BJ (cell line): ENCODE measurements around the gene ARHGAP26. TPM values are rescaled to one million over a fixed set of nuclear protein-coding genes. Genes with fewer than 3 reads are reported as not detected.

Source experiments
- CTCF ChIA-PET: fragments of 350-600 bp; formaldehyde crosslinking; extraction: SDS; loops from one replicate; lab custom pipeline; 2021; ENCODE audit warnings: antibody characterized with exemption, inconsistent platforms; lab: Yijun Ruan, JAX
- POLR2A ChIA-PET: fragments of 300-600 bp; sonication (Branson Sonifier 250); formaldehyde crosslinking; extraction: SDS; loops from one replicate; lab custom pipeline; 2021; ENCODE audit warnings: antibody characterized with exemption; lab: Charles Lee
- DNase-seq: peaks from one replicate; pipeline ENCODE4 v3.0.0-alpha.2; 2011; ENCODE audit warnings: low read depth
- H3K27me3 ChIP-seq: 2 replicates; pipeline ENCODE4 v1.6.0; 2011; ENCODE audit warnings: low read length; ENCODE audit not compliant: control insufficient read depth, insufficient read depth
- H3K36me3 ChIP-seq: 2 replicates; pipeline ENCODE4 v1.5.1; 2011; ENCODE audit warnings: low read length; ENCODE audit not compliant: control insufficient read depth, insufficient read depth
- H3K4me3 ChIP-seq: 2 replicates; pipeline ENCODE4 v1.5.1; 2011; ENCODE audit warnings: low read depth, mild to moderate bottlenecking, control low read depth, low read length
- CTCF ChIP-seq: IDR thresholded peaks from 2 replicates; pipeline ENCODE4 v1.5.1; 2011; ENCODE audit warnings: low read depth, mild to moderate bottlenecking, control low read depth, inconsistent platforms, low read length, moderate library complexity; ENCODE audit not compliant: insufficient read depth
- polyA plus RNA-seq: library from polyadenylated mRNA; depleted of rRNA; stranded (reverse); fragments of >200 nt; gene quantifications from 2 replicates; pipeline ENCODE4 v1.2.3, GENCODE V29; 2011

ARHGAP26 gene
- polyA plus RNA-seq, 1 experiment, result 4.8 TPM

DNA sequence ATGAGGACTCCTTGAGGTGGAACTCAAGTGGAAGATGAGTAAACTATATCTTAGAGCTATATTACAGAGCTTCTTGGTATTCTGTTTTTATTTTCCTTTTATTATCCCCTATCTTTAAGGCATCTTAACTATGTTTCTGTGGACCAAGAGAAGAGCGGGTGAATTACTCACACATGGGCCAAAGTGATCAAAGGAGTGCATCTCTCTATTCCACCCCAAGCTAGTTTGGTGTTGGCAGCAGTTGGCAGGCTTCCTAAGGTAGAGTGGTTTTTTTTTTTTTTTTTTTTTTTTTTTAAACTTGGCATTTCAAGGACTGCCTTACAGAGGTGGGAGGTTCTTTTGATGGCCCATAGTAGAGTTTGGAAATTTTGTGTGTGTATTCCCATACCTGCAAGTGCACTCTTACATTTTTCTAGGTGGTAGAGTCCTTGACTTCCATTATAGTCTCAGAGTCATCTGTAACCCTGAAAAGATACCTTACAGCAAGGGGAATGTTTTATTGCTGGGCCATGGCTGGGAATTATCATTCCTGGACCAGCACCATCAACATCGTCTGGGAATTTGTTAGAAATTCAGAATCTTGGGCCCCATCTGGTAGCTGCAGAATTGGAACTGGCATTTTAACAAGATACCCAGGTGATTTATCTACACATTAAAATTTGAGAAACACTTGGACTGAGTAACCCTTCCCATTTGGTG lies 51.0 kb downstream of the ARHGAP26 start:
- no peaks in the 10 kb centered on the region for H3K36me3 ChIP-seq
- no peak for DNase-seq
- H3K4me3 ChIP-seq, result no peak overlapping the region
- ChIA-PET CTCF (interaction anchor here (0.9 to 2.5 kb wide), 2 partner anchors 26 to 108 kb away, joined by 3 to 8 read pairs; no protein-coding TSS in a partner anchor), POLR2A (no interaction called here)
- no peak for TF ChIP-seq CTCF
- H3K27me3 ChIP-seq, result no peaks in the 10 kb centered on the region

DNA sequence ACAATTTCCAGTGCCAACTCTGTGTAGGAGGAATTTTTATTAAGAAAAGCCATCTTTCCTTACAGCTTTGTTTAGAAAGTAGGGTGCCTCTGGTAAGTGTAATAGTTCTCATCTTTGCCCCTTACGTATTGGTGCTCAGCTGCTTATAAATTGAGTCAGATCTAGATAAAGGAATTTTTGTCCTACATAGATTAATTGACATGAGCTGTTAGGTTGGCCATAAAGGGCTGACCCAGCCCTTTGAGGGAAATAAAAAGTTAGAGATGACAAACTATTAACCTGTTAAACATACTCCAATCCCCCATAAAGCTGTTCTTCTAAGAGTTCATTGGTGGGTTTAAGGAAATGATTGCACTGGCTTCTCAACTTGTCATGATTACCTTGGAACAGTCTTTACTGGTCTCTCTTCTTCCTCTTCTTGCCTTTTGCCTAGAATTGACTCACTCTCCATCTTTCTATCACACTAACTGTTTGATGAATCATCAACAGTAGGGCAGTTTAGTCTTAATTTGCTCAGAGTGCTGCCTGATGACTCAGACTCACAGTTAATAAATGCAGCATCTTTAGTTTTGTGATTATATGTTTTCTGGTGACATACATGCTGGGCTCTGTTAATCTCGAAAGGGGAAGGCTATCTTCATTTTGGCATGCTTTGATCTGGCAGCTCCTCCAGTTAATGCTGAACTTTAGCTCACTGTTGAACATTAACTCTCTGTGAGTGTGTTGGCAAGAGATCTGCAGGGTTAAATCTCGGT lies 51.7 kb downstream of the ARHGAP26 start:
- peak; percentile 59 for DNase-seq
- TF ChIP-seq CTCF, result no peak
- ChIA-PET CTCF (interaction anchor here (0.9 to 2.5 kb wide), 3 partner anchors 26 to 109 kb away, joined by 3 to 8 read pairs (median 3); no protein-coding TSS in a partner anchor), POLR2A (no interaction called here)
- Histone ChIP-seq H3K36me3 (no peaks in the 10 kb centered on the region), H3K27me3 (no peaks in the 10 kb centered on the region), H3K4me3 (no peak overlapping the region)

GRCh38 chr5:142823126-142823525 lies 52.9 kb downstream of the ARHGAP26 start:
- no peak overlapping the region for H3K4me3 ChIP-seq
- no peaks in the 10 kb centered on the region for H3K27me3 ChIP-seq
- POLR2A ChIA-PET, result no interaction called here
- CTCF ChIA-PET, result interaction anchor here (1.0 to 1.9 kb wide), 2 partner anchors 57 to 59 kb away, joined by 3 to 4 read pairs; no protein-coding TSS in a partner anchor
- no peak for DNase-seq
- H3K36me3 ChIP-seq, result no peaks in the 10 kb centered on the region
- no peak for TF ChIP-seq CTCF

DNA sequence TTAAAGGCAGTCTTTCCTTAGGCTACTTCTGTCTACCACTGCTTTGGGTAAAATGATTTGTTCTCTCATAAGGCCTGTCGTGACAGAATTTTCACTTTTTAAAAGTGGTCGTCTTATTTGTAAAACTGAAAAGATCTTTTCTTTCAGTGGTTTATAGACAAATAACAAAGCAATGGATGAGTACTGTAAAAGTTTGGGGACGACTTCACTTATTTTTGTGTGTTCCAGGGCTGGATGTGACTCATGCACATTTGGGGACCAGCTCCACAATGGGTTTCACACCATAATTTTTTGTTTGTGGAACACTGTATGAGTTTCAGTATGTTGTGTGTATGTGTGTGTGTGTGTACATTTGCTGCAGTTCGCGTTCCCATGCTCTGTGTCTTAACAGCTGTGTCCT lies 53.6 kb downstream of the ARHGAP26 start:
- H3K27me3 ChIP-seq, result no peaks in the 10 kb centered on the region
- no peak for DNase-seq
- H3K4me3 ChIP-seq, result no peak overlapping the region
- CTCF ChIA-PET, result interaction anchor here (0.6 to 1.9 kb wide), 4 partner anchors 13 to 110 kb away, joined by 3 to 4 read pairs (median 3); no protein-coding TSS in a partner anchor
- no peak for TF ChIP-seq CTCF
- no peaks in the 10 kb centered on the region for H3K36me3 ChIP-seq
- POLR2A ChIA-PET, result no interaction called here

DNA sequence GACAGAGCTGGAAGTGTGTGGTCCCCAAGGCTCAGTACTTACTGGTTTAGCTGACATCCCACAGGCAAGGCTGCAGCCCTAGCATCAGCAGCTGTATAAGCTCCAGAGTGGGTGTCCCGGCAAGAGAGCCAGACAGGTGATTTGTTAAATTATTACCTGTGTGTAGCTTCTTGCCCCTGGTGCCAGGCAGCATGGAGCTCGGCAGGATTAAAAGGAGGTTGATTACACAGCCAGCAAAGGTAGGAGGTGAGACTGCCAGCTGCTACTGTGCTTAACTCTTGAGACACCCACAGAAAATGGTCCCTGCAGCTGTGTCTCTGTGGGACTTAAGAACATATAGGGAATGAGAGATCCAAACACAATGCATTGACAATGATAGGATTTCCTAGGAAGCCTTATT lies 54.2 kb downstream of the ARHGAP26 start:
- no peak for DNase-seq
- ChIA-PET CTCF (interaction anchor here (0.9 to 1.9 kb wide), 3 partner anchors 20 to 111 kb away, joined by 3 to 4 read pairs (median 3); no protein-coding TSS in a partner anchor), POLR2A (no interaction called here)
- Histone ChIP-seq H3K4me3 (no peak overlapping the region), H3K36me3 (no peaks in the 10 kb centered on the region), H3K27me3 (no peaks in the 10 kb centered on the region)
- TF ChIP-seq CTCF, result no peak
